ENCODE measurements around the gene ARHGEF7.

ARHGEF7 gene

GRCh38 chr13:111245576-111246384 lies 130.7 kb downstream of the ARHGEF7 start:
- TF ChIP-seq, protein P1, sequence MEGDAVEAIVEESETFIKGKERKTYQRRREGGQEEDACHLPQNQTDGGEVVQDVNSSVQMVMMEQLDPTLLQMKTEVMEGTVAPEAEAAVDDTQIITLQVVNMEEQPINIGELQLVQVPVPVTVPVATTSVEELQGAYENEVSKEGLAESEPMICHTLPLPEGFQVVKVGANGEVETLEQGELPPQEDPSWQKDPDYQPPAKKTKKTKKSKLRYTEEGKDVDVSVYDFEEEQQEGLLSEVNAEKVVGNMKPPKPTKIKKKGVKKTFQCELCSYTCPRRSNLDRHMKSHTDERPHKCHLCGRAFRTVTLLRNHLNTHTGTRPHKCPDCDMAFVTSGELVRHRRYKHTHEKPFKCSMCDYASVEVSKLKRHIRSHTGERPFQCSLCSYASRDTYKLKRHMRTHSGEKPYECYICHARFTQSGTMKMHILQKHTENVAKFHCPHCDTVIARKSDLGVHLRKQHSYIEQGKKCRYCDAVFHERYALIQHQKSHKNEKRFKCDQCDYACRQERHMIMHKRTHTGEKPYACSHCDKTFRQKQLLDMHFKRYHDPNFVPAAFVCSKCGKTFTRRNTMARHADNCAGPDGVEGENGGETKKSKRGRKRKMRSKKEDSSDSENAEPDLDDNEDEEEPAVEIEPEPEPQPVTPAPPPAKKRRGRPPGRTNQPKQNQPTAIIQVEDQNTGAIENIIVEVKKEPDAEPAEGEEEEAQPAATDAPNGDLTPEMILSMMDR (conservative IDR thresholded peaks at IDR 0.05; ENCODE audit: low read length) = no peak
- TF ChIP-seq EZH2phosphoT487 (IDR thresholded peaks at IDR 0.05; ENCODE audit: borderline replicate concordance) = no peak
- H3K27me3 ChIP-seq (ENCODE audit: insufficient read depth, low read length, poor library complexity, severe bottlenecking) = no peaks in the 10 kb centered on the region
- H3K4me3 ChIP-seq (ENCODE audit: low read length, poor library complexity, severe bottlenecking) = no peak overlapping the region
- H4K20me1 ChIP-seq (ENCODE audit: insufficient read depth, low read length, poor library complexity, severe bottlenecking) = peaks cover 14% of the 10 kb centered on the region
- H3K4me1 ChIP-seq (ENCODE audit: insufficient read depth, low read length, poor library complexity, severe bottlenecking) = no peaks in the 10 kb centered on the region
- H3K36me3 ChIP-seq (ENCODE audit: insufficient read depth, low read length) = peaks cover 99% of the 10 kb centered on the region; the same call in 1 of the 2 replicates
- H3K4me2 ChIP-seq (ENCODE audit: low read depth, low read length, poor library complexity, severe bottlenecking) = no peak overlapping the region
- H3K9me3 ChIP-seq (ENCODE audit: insufficient read depth, low read depth, low read length) = no peaks in the 10 kb centered on the region
- no peak overlapping the region for H2AFZ ChIP-seq (ENCODE audit: low read length)
- H3K79me2 ChIP-seq (ENCODE audit: insufficient read depth, low read length) = peaks cover 19% of the 10 kb centered on the region; the same call in 1 of the 2 replicates
- no peaks in the 10 kb centered on the region for H3F3A ChIP-seq (ENCODE audit: low read depth)
- no peaks in the 10 kb centered on the region for H3K9me2 ChIP-seq (replicated peaks; ENCODE audit: low read depth, low read length)
- H3K9ac ChIP-seq (ENCODE audit: low read depth, low read length, poor library complexity, severe bottlenecking) = no peak overlapping the region

GRCh38 chr13:111247552-111247951 lies 132.4 kb downstream of the ARHGEF7 start:
- H3F3A ChIP-seq (ENCODE audit: low read depth) = no peaks in the 10 kb centered on the region
- H3K36me3 ChIP-seq (ENCODE audit: insufficient read depth, low read length) = peaks cover 99% of the 10 kb centered on the region; the same call in 1 of the 2 replicates
- no peaks in the 10 kb centered on the region for H3K27me3 ChIP-seq (ENCODE audit: insufficient read depth, low read length, poor library complexity, severe bottlenecking)
- H3K4me2 ChIP-seq (ENCODE audit: low read depth, low read length, poor library complexity, severe bottlenecking) = no peak overlapping the region
- H2AFZ ChIP-seq (ENCODE audit: low read length) = no peak overlapping the region
- H3K9me3 ChIP-seq (ENCODE audit: insufficient read depth, low read depth, low read length) = no peaks in the 10 kb centered on the region
- peaks cover 7% of the 10 kb centered on the region; the same call in 1 of the 2 replicates for H3K79me2 ChIP-seq (ENCODE audit: insufficient read depth, low read length)
- peaks cover 14% of the 10 kb centered on the region for H4K20me1 ChIP-seq (ENCODE audit: insufficient read depth, low read length, poor library complexity, severe bottlenecking)
- no peaks in the 10 kb centered on the region for H3K4me1 ChIP-seq (ENCODE audit: insufficient read depth, low read length, poor library complexity, severe bottlenecking)
- H3K9me2 ChIP-seq (replicated peaks; ENCODE audit: low read depth, low read length) = no peaks in the 10 kb centered on the region
- no peak overlapping the region for H3K4me3 ChIP-seq (ENCODE audit: low read length, poor library complexity, severe bottlenecking)
- TF ChIP-seq, protein P1 (conservative IDR thresholded peaks at IDR 0.05; ENCODE audit: low read length) = no peak
- TF ChIP-seq EZH2phosphoT487 (IDR thresholded peaks at IDR 0.05; ENCODE audit: borderline replicate concordance) = no peak
- H3K9ac ChIP-seq (ENCODE audit: low read depth, low read length, poor library complexity, severe bottlenecking) = no peak overlapping the region

- no peak overlapping the region for H3K9ac ChIP-seq (ENCODE audit: low read depth, low read length, poor library complexity, severe bottlenecking)
- H3F3A ChIP-seq (ENCODE audit: low read depth) = no peaks in the 10 kb centered on the region
- H3K36me3 ChIP-seq (ENCODE audit: insufficient read depth, low read length) = peaks cover 96% of the 10 kb centered on the region; the same call in 1 of the 2 replicates
- no peak overlapping the region for H3K4me2 ChIP-seq (ENCODE audit: low read depth, low read length, poor library complexity, severe bottlenecking)
- no peak overlapping the region for H3K4me3 ChIP-seq (ENCODE audit: low read length, poor library complexity, severe bottlenecking)
- H3K9me2 ChIP-seq (replicated peaks; ENCODE audit: low read depth, low read length) = no peaks in the 10 kb centered on the region
- H3K4me1 ChIP-seq (ENCODE audit: insufficient read depth, low read length, poor library complexity, severe bottlenecking) = no peaks in the 10 kb centered on the region
- peaks cover 12% of the 10 kb centered on the region for H4K20me1 ChIP-seq (ENCODE audit: insufficient read depth, low read length, poor library complexity, severe bottlenecking)
- no peaks in the 10 kb centered on the region for H3K9me3 ChIP-seq (ENCODE audit: insufficient read depth, low read depth, low read length)
- no peaks in the 10 kb centered on the region for H3K27me3 ChIP-seq (ENCODE audit: insufficient read depth, low read length, poor library complexity, severe bottlenecking)
- H2AFZ ChIP-seq (ENCODE audit: low read length) = no peak overlapping the region
- H3K79me2 ChIP-seq (ENCODE audit: insufficient read depth, low read length) = peaks cover 5% of the 10 kb centered on the region; the same call in 1 of the 2 replicates
- no peak for TF ChIP-seq EZH2phosphoT487 (IDR thresholded peaks at IDR 0.05; ENCODE audit: borderline replicate concordance)
- TF ChIP-seq, protein P1 (conservative IDR thresholded peaks at IDR 0.05; ENCODE audit: low read length) = no peak
These were observed 133.7 kb downstream of the ARHGEF7 start for GRCh38 chr13:111248822-111249221.
